ENCODE measurements around the gene SUSD6. TPM values are rescaled to one million over a fixed set of nuclear protein-coding genes. Genes with fewer than 3 reads are reported as not detected.
"Not testable (repeated sequence)": the region's sequence is repeated elsewhere in the genome, so short reads cannot be mapped to it uniquely, and the experiment has no call there.

The SUSD6 gene
- total RNA-seq, 1 donor from 2014 or later = 35.2 TPM

DNA sequence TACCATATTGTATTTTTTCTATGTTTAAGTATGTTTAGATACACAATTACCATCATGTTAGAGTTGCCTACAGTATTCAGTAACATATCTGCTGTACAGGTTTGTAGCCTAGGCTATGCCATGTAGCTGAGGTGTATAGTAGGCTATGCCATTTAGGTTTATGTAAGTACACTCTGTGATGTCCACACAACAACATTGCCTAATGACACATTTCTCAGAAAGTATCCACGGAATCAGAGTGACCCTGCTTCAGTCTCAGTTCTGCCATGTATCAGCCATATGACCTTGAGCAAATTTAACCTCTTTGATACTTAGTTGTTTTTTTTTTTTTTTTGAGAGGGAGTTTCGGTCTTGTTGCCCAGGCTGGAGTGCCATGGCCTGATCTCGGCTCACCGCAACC, 12.7 kb downstream of the SUSD6 start:
- ATAC-seq = no peak

DNA sequence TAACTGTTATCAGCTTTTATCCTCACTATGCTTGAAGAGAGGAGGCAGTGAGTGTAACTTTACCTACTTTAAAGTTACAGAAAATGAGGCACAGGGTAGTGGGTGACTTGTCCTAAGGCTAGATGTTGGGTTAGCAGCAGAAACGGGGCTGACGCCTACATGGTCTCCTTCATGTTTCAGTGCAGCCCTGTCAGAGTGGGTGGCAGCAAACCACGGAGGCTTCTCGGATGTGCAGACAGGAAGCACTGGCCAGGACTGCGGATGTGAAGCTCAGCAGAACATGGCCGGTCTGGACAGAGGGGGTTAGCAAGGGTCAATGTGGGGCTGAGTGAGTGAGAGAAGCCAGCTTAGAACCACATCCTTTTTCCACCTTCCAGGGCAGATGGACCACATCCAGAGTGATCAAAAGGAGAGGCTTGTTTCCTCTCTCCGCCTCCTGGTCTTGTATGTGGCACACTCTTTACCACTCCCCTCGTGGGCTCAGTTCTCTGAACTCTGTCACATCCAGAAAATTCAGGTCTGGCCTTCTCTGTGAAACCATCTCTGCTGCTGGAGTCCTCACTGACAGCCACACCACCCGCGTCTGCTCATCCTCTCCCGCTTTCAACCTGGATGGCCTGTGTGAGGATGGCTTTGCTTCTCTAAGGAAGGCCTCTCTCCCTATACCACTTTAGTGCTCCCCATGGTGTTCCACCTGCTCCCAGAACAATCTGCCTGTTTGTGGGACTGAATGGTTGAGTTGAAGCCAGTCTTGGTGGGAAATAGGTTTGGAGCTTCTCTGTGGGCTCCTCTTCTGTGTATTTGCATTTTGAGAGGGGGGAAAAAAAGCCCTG, 14.1 kb downstream of the SUSD6 start:
- ATAC-seq = peak; percentile 70

DNA sequence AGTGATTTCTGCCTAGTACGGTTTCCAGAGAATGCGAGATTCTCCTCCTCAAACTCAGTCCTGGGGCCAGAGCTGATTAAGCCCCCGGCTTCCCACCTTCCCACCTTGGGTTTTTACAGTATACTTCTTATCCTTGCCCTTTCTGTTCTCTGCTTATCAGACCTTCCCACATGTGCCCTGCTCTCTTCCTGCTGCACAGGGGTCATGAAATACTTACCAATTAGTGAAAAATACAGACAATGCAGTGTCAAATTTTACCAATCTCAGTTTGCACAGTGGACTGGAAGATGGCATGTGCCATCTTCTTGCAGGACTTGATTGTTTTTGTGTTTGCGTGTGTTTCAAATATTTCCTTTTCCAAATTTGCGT, 14.7 kb downstream of the SUSD6 start:
- ATAC-seq = no peak

DNA sequence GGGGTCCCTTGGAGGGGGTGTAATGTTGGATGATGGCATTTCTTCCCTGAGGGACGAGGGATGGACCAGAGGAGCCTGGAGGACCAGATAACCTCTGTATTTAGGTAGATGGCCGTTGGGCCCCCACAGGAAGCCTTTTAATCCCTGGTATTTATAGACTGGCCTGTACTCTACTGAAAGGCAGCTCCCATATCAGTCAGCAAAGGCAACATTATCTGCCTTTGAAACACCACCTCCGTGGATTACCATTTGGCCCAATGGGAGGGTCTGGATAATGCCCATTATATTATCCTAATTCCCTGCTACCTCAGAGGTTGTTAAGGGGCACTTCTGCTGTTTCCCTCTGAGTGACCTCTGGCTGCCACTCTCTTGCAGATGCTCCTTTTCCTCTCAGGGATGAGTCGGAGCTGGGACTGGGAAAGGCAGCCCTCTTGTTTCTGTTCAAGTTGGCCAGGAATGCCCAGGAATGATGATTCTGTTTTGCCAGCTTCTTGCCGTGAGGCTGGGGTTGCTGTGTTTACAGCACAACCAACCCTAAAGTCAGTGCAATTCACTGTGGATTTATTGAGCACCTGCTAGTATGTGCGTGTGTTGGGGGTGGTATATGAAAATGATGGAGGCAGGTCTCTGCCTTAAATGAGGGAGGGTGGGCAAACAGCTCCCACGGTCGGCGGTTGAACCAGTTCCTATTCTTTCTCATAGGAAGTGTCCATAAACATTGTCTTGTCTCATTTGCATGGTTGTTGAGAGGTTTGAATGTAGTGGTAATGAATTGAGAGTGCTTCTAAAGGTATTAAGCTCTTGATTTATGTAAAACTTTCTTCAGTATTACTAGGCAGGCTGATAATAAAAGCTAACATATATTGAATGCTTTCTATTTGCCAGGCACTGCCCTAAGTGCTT, 18.1 kb downstream of the SUSD6 start:
- ATAC-seq = no peak

DNA sequence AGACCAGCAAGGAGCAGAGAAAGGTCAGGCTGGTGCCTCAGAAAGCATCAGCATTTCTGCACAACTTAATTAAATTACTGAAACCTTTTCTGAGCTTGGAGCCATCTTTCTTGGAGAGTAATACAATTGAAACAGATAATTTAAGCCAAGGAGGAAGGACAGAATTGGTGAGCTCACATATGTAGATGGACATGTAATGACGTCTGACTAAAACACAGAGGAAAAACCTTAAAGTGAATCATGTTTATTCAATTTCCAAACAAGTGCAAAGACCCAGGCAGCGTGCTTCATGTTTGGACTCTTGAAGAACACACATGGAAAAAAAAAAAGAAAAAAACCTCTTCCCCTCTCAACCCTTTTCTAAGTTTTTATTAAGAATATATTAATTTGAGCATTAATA, 19.0 kb downstream of the SUSD6 start:
- no peak for ATAC-seq

DNA sequence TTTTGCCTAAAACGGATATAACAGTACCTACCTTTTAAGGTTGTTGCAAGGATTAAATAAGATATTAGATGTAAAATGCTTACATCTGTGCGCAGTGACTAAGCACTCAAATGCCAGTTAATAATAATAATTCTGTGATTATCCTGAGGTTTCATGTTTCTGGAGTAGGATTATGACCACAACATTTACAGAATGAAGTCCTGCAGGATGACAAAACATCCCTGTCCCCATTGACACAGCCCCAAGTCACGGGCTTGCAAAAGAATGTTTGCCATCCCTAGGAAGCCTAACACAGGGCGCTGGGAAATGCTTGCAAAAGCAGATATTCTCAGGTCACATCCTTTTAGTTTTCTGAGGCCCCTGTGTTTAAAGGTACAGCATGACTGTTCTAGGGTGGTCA, 20.1 kb downstream of the SUSD6 start:
- ATAC-seq = no peak

DNA sequence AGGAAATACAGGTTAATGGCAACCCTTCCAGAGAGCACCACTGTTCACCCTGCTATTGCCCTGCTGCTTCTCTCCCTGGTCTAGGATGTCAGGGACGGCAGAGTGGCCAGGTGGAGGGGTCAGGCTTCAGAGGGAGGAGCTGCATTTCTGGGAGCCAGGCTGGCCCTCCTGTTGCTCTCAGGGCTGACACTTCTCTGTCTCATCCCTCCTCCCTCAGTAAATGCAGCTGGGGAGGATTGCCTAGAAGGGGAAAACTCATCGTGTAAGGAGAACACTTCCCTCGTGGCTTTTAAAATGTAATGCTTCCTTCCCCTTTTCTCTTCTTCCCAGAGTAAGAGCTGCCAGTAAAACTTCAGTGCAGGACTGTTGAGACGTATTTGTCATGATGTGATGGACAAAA, 20.8 kb downstream of the SUSD6 start:
- no peak for ATAC-seq

DNA sequence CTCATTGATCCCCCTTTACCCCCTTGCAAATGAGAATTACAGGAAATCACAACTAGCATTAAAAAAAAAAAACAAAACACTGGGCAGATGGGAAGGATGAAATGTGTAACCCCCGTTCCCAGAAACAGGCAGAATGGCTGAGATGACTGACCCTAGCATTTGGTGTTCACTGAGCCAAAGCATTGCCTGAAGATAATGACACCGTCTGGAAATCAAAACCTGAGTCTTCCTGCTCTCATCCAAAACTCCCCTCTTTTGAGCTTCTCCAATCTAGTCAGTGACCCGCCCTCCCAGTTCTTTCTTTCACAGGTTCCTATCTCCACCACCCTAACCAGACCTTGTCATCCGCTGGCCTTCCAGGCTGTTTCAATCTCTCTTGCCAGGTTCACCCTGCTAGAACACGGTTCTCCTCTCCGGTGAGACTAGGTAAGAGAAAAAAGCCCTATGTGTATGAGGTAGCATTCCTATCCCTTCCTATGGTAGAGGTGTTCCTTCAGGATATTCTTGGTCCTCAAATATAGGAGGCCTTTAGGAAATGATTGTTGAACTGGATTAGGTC, 21.3 kb downstream of the SUSD6 start:
- ATAC-seq = no peak

DNA sequence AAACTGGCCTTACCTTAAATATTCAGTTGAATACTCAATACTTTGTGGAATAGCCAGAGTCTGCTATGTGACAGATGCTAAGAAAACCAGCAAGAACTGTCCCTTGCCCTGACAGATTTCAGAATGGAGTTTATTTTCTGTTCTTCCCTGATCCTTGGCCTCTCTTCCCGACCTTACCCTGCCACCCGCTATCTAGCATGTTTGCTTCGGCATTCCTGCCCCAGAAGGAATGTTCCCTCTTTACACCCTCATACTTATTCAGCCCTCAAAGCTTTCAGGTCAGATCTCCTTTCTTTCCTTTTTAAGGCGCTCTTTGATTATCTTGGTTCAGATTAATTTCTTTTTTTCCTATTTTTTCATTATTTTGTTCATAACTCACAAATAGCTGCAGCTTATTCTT, 21.8 kb downstream of the SUSD6 start:
- no peak for ATAC-seq

DNA sequence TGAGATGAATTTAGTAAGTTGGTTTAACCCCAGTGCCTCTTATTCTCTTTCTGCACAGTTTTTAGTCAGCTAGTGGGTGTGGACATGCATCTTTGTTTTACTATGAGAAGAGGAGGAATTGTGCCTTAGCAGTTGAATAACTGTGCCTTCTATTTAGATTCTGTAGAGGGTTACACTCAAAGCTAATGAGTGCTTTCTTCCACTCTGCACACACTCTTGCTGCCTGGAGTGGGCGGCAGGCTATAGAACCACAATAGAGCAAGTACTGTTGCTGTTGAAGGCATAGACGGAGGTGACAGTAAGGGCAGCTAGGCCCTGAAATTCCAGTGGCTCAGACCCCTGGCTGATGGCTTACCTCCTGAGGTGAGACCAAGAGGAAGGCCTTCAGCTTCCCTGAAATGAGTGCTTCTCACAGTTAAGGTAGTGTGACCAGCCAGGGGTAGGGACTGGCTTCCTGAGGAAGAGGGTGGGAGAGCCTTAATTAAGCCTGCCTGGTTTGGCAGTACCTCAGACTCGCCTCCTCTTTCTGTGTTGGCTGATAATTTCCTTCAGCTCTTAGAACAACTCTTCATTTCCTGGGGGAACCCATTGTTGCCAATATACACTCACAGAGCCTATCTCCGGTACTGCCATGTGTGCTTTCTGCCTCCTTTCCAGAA, 24.7 kb downstream of the SUSD6 start:
- no peak for ATAC-seq

DNA sequence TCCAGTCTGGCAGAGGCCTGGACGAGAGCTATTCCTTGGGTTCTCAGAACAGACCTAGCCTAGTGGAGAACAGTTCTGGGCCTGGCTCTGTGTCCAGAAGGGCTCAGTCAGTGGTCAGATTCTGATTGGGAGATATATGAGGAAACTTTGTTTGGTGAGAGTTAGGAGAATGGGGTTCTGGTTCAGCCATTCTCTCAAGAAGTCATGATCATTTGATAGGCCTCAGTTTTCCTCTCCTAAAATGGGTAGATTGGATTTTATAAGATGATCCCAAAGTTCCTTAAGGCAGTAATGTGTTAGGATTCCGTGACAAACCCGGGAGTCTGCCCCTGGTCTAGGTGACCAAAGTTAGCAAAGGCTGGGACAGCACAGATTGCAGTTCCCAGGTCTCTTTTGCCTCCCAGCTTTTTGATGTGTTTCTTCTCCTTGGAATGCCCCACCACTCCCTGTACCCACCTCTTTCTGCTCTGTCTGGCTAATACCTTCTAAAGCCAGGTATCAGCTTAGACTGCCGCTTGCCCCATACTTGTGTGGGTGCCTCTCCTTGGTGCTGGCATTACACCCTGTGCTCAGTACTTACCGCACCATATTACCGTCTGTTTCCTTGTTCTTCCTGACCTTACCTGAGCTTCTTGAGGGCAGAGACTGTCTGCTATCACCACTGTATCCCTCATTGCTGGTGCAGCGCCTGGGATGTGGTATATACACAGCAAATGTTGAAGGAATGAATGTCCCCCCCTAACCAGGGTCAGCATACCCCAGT, 25.5 kb downstream of the SUSD6 start:
- ATAC-seq = peak; percentile 57

DNA sequence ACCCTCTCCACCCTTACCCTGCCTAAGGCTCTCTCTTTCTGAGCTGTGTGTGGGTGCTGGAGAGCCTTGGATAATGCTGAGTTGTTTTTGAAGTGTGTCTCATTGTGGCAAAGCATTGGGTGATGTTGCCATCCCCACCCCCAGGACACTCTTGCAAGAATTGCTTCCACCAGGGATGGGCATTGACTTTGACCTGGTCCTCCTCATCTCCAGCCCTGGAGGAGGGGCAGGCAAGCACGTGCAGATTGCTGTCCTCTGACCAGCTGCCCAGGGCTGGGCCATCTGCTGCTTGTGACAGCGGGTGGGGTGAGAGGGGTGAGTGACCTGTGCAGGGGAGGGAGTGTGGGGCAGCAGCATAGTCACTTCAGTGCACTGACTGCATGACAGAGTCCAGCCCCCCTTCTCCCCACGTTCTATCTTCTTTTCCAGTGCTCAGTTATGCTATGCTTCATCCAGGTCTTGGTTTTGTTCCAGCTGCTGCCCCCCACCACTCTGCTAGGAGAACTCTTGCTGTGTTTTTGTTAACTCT, 26.2 kb downstream of the SUSD6 start:
- peak; percentile 50 for ATAC-seq

DNA sequence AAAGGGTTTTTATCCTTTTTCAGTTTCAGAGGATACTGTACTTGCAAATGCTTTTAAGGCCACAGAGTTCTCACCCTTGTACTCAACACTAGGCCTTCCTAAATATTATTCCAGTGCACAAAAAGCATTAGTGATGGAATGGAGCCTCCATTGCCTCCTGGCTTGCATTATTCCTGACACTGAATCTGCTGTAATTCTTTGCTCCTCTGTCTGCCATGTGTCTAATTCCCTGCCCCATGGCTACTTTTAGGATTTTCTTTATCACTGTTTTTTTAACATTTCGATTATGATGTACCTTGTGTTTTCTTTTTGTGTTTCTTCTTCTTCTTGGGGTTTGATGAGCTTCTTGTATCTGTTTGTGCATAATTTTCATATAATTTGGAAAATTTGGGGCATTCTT, 29.5 kb downstream of the SUSD6 start:
- no peak for ATAC-seq

DNA sequence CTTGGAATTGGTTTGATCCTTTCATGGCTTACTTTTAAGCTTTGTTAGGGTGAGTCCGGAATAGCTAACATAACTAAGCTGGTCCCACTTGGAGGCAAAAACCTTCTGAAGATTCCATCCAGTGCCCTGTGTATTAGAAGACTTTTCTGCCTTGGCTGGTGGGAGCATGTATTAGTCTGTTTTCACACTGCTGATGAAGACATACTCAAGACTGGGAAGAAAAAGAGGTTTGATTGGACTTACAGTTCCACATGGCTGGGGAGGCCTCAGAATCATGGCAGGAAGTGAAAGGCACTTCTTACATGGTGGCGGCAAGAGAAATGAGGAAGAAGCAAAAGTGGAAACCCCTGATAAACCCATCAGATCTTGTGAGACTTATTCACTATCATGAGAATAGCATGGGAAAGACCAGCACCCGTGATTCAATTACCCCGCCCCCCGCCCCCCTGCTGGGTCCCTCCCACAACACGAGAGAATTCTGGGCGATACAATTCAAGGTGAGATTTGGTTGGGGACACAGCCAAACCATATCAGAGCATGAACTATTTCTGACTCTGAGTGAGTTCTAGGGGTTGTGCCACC, 30.9 kb downstream of the SUSD6 start:
- not testable (repeated sequence) for ATAC-seq

DNA sequence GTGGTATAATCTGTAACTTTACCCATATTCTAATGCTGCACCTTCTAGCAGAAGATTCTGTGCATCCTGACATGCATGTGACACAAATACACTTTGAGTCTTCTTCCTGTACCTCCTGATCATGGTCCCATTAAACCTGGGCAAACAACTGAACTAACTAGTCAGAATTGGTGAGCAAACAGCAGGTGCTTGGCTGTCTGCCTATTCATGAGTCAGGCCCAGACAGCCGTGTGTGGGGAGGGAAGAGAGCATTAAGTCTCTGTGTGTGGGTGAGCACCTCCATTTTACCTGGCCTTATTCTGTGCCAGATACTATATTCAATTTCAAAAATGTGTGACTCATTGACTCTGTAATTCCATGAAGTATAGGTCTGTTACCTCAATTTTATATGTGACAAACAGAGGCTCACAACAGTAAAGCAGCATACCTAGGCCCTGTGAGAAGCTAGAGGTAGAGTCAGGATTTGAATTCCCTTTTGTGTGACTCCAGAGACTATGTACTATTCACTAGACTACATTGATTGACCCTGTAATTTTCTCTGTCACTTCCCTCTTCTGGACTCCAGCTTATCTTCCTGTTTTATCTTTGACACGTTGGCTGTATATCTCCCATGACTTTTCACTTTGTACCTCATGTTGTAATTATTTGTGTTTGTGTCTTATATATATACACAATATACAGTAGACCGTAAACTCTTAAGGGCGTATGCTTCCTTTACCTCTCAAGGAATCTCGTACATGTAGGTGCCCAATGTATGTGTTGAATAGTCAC, 32.2 kb downstream of the SUSD6 start:
- ATAC-seq = peak; percentile 98

DNA sequence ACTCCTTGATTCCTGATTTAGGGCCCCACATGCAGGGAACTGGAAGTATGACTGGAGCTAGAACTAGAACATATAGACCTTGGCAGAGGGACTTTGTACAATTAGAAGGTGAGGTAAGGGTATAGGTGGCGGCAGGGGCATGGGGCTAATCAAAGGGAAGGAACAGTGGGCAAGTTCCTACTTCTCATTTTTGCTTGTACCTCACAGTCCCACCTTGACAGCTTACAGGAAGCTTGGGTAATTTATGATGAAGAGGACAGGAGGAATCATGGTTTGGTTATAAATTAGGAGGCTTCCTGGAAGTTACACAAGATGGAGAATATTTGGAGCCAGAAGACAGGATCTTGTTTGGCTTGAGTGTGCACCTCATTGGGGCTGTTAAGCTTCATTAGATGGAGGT, 33.4 kb downstream of the SUSD6 start:
- ATAC-seq = no peak

DNA sequence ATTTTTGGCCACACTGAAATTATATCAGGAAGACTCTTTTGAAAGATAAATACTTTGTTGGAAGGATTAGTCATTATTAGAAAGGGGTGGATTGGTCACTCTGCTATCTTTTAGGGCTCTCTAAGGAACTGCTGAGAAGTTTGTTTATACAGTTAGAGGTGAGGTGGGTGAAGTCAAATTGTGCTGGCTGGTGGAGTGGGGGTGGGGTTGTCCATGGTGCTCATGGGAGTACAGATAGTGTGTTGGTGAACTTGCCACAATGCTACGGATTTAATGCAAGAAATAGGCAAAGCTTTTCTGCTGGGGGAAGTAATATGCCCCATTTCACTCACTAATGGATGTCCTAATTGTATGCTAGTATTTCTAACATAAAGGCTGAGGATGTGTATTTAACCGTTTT, 35.8 kb downstream of the SUSD6 start:
- no peak for ATAC-seq

DNA sequence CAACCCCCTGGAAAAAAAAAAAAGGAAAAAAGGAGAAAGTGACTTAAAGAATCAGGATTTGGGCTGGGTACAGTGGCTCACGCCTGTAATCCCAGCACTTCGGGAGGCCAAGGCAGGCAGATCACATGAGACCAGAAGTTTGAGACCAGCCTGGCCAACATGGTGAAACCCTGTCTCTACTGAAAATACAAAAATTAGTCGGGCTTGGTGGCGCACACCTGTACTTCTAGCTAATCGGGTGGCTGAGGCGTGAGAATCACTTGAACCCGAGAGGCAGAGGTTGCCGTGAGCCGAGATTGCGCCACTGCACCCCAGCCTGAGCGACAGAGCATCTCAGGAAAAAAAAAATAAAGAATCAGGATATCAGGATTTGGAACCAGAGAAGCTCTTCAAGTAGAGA, 36.2 kb downstream of the SUSD6 start:
- ATAC-seq = not testable (repeated sequence)

DNA sequence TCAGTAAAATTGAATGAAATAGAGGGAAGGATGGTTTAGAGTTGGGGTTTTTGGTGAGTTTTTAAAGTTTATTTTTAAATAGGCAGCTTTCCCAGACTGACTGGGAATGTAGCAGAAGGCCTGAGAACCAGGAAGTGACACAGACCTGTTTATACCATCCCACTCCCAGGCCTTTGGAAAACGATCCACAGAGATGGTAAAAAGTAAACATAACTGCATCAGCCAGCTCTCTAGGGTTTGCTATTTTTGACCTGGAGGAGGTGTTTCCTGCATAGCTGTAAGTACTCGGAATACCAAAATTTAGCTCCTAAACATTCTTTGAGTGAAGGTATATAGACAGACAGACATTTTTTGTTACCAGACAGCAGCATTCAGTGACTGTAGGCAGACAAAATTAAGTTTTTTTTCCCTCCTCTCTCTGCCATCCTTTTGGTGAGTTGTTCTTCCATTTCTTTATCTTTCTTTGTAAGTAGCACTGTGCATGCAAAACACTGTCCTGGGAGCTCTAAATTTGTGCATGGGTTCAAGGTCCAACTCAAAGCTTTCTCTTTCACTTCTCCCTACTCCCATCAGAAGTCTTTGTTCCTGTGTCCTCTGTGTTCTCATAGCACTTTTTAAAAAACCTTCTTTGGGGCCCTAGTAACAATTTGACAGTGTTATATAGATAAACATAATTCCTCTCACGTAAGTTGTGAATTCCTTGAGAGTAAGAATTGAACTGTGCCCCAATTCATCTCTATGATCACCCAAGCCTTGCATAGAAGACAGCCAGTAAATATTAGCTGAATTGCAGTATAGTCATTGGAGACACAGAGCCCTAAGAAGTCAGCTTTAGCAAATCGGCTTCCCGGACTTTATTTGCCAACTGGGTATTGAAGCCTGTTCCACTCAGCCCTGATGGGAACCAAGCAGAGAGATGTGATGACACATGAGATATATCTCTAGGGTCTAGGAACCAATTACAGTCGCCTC, 37.4 kb downstream of the SUSD6 start:
- ATAC-seq = no peak

All from esophagus mucosa (tissue), 1 donor.